GM19468 (cell line): Measurements from ENCODE around the gene PRTN3.
A peak's percentile ranks its signal among the peaks of the same experiment; 100 is the strongest.

Experiments
- ATAC-seq: cut with Tn5 transposase; IDR thresholded peaks from one replicate; pipeline ENCODE4 v1.9.1; 2021; ENCODE audit warnings: mild to moderate bottlenecking, moderate library complexity, moderate number of reproducible peaks; ENCODE audit not compliant: unreplicated experiment; ENCODE audit errors: extremely low read depth

PRTN3 gene

GRCh38 chr19:892894-893689 is 52.3 kb downstream of the PRTN3 start, which contains the start of the genes MED16 and RNU6-9:
TSS of gene MED16 (minus strand) at chr19:893187. CDS start at chr19:891131, 2,056 bp downstream.
TSS of gene RNU6-9 (plus strand) at chr19:893484.
- peak; percentile 48 for ATAC-seq

GRCh38 chr19:896434-896833 is 55.6 kb downstream of the PRTN3 start:
- no peak for ATAC-seq

- no peak for ATAC-seq
Observed at GRCh38 chr19:896999-897398, 56.2 kb downstream of the PRTN3 start.

GRCh38 chr19:897442-898039 is 56.7 kb downstream of the PRTN3 start:
- no peak for ATAC-seq
